Progenitor cell of endocrine pancreas (in vitro differentiated cells): ENCODE results near the gene LRMDA. TPM values are rescaled to one million over a fixed set of nuclear protein-coding genes. Genes with fewer than 3 reads are reported as not detected.

ENCODE experiments used
- DNase-seq: peaks from one replicate; pipeline ENCODE4 v3.0.0; 2021; ENCODE audit warnings: low spot score; ENCODE audit not compliant: unreplicated experiment
- H3K27ac Mint-ChIP-seq: 2 replicates; pipeline ENCODE4 v1.8.0; 2021; ENCODE audit warnings: mild to moderate bottlenecking, moderate library complexity, mixed read lengths
- H3K27me3 Mint-ChIP-seq: 2 replicates; pipeline ENCODE4 v1.8.0; 2021; ENCODE audit warnings: mixed read lengths
- H3K36me3 Mint-ChIP-seq: 2 replicates; pipeline ENCODE4 v1.8.0; 2022; ENCODE audit warnings: mixed read lengths; ENCODE audit not compliant: insufficient read depth
- H3K4me1 Mint-ChIP-seq: 2 replicates; pipeline ENCODE4 v1.8.0; 2021; ENCODE audit warnings: low read depth, mixed read lengths
- H3K4me3 Mint-ChIP-seq: 2 replicates; pipeline ENCODE4 v1.8.0; 2021; ENCODE audit warnings: low read depth, mild to moderate bottlenecking, moderate library complexity, mixed read lengths
- H3K9me3 Mint-ChIP-seq: 2 replicates; pipeline ENCODE4 v1.8.0; 2021; ENCODE audit warnings: low read depth, mixed read lengths
- total RNA-seq: library from RNA; stranded (reverse); gene quantifications from 2 replicates; pipeline ENCODE4 v1.2.1, GENCODE V29; 2021
- TF ChIP-seq, protein P1 (sequence below): fragments of 200-600 bp; sonication (generic); IDR thresholded peaks from one replicate; pipeline ENCODE4 v1.5.0; 2021; ENCODE audit warnings: antibody characterized with exemption, mild to moderate bottlenecking; ENCODE audit not compliant: unreplicated experiment

LRMDA gene
- total RNA-seq, 1 donor from 2014 or later = 6.5 TPM

DNA sequence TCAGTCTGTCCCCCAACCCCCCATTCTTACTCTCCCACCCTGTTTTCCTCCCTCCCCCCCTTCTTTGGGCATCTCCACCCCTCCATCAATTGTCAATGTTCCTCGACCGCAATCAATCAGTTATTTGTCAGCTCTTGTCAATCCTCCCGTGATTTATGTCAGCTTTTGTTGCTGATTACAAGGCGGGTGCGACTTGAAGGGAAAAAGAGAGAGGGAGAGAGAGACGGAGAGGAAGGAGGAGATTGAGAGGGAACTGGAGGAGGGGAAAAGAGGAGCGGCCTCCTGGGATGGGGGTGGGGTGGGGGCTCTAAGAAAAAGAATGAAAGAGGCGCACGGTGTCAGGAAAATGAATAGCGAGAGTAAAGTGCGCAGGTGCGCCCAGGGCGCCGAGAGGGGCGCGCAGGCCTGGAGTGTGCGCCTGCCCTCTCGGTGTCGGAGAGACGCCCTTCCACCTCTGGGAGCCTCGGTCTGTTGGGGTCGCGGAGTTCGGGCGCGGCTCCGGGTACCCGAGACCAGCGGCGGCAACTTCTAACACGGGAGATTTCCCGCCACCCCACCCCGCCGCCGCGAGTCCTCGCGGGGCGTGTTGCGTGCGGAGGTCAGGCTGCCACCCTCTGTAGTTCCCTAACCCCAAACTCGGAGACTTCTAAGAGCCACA lies 28.8 kb upstream of the LRMDA start:
- Mint-ChIP-seq H3K27ac (peak overlapping the region; percentile 97), H3K4me1 (peaks cover 31% of the 10 kb centered on the region), H3K4me3 (peak overlapping the region; percentile 97), H3K36me3 (peaks cover 10% of the 10 kb centered on the region), H3K9me3 (no peaks in the 10 kb centered on the region), H3K27me3 (peaks cover 25% of the 10 kb centered on the region)
- DNase-seq = peak; percentile 57
- TF ChIP-seq, protein P1, sequence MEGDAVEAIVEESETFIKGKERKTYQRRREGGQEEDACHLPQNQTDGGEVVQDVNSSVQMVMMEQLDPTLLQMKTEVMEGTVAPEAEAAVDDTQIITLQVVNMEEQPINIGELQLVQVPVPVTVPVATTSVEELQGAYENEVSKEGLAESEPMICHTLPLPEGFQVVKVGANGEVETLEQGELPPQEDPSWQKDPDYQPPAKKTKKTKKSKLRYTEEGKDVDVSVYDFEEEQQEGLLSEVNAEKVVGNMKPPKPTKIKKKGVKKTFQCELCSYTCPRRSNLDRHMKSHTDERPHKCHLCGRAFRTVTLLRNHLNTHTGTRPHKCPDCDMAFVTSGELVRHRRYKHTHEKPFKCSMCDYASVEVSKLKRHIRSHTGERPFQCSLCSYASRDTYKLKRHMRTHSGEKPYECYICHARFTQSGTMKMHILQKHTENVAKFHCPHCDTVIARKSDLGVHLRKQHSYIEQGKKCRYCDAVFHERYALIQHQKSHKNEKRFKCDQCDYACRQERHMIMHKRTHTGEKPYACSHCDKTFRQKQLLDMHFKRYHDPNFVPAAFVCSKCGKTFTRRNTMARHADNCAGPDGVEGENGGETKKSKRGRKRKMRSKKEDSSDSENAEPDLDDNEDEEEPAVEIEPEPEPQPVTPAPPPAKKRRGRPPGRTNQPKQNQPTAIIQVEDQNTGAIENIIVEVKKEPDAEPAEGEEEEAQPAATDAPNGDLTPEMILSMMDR = no peak

DNA sequence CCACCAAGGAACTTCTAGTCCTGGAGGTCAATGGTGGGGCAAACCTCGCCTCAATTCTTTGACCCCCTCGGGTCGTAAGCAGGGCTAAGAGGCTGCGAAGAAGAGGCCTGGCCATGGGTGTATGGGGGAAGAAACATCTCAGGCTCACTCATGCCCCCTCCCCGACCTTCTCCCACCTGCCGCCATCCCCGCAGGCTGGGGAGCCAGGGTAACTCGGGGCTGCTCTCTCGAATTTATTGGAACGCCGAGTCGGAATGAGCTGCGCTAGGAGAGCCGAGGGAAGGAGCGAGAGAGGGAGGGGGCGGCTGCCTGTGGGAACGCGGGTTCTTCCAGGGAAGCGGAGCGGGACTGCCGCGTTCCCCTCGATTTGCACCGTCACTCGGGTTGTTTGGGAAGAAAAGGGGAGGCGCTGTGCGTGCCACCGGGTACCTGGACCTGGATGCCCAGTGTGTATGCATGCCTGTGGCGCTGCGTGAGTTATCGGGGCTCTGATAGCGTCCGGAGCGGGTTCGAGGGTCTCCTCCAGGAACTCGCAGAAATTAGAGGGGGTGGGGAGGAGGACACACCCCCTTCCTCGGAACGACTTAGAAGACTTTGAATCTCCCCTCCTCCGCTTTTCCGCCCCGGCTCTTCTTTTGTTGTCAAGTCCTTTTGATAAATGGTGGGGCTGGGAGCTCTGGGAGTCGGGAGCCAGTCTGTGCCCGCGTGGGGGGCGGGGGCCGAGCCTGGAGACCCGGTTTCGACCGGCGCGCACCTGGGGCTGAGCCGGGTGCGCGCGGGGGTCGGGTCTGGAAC lies 28.1 kb upstream of the LRMDA start:
- H3K4me1 Mint-ChIP-seq = peaks cover 28% of the 10 kb centered on the region
- peaks cover 20% of the 10 kb centered on the region for H3K27me3 Mint-ChIP-seq
- TF ChIP-seq, protein P1 = no peak
- H3K36me3 Mint-ChIP-seq = peaks cover 6% of the 10 kb centered on the region
- peak overlapping the region; percentile 97 for H3K4me3 Mint-ChIP-seq
- DNase-seq = peak; percentile 66
- no peaks in the 10 kb centered on the region for H3K9me3 Mint-ChIP-seq
- H3K27ac Mint-ChIP-seq = peak overlapping the region; percentile 97

DNA sequence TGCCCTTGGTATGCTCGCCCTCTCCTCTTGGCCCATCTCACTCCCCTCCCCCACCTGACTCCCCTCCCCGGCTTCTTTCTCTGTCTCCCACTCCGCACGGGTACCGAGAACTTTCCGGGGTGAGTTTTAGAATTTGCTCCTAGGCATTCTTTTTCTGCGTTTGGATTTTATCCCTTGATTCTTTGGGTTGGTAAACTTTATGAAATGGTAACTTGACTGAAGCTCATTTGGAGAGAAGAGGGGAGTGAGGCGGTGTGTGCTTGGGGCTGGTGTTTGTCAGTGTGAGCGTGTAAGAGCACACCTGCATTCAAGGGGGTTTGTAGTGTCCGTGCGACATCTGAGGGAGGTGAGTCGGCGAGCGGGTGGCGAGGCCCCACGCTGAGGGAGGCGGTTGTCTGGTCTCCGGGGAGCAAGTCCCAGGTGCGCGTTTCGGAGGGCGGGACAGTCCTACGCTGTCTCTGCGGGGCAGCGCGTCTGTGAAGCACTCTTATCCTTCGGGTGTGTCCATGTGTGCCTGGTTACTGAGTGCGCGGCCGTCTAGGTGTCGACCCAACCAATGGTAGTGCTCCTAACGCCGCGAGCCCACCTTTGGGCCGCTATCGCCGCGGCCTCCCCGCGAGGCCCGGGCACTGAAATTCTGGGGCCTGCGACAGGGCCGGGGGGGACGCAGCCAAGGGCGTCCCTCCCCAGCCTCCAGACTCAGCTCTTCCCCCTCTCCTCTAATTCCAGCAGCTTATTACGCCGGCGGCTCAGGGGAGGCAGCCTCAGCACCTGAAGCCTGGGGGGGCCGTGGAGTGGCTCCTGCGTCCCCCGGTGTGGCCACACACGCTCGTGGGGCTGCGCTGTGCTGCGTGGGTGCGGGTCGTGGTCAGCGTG lies 27.2 kb upstream of the LRMDA start:
- peak overlapping the region; percentile 97 for H3K4me3 Mint-ChIP-seq
- no peak for DNase-seq
- peaks cover 18% of the 10 kb centered on the region for H3K27me3 Mint-ChIP-seq
- peaks cover 4% of the 10 kb centered on the region for H3K36me3 Mint-ChIP-seq
- TF ChIP-seq, protein P1 = no peak
- peak overlapping the region; percentile 97 for H3K27ac Mint-ChIP-seq
- peaks cover 27% of the 10 kb centered on the region for H3K4me1 Mint-ChIP-seq
- no peaks in the 10 kb centered on the region for H3K9me3 Mint-ChIP-seq

DNA sequence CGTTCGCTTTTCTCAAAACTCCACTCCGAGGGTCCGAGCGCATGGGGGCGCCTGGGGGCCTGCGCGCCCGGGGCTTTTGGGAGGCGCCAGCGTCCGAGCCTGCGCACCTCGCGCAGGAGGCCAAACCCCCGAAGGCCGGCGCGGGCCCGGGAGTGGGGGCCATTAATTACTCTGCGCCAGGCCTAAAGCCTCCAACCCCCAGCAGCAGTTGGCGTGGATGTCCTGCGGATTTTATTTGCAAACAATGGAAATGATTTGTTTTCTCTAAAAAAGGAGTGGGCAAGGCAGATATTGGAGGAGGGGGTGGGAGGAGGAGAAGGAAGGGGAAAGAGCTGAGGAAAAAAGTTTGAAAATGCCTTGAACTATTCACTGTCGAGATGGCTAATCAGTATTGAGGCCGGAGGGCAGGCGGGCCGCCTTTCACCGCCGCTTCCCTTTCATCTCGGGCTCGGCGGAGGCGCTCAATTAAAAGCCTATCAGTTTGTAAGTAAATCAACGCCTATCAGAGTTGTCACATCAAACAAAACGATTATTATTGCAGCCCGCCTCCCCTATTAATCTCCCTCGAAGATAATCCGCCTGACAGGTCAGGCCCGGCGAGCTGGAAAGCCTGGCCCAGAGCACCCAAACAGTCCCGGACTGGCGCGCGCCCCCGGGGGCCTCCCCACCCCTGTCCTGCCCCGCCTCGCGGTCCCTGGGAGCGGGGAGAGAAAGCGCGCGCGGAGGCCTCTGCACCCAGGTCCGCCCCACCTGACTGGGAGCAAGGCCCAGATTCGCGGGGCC lies 26.4 kb upstream of the LRMDA start:
- Mint-ChIP-seq H3K4me1 (peaks cover 29% of the 10 kb centered on the region), H3K4me3 (peak overlapping the region; percentile 97), H3K36me3 (peaks cover 4% of the 10 kb centered on the region)

More for the DNA sequence above, 26.4 kb upstream of the LRMDA start:
- Mint-ChIP-seq H3K27ac (peak overlapping the region; percentile 95), H3K9me3 (no peaks in the 10 kb centered on the region), H3K27me3 (peaks cover 18% of the 10 kb centered on the region)
- peak; percentile 59 for DNase-seq
- TF ChIP-seq, protein P1 = peak; percentile 26
